NCI-H1417 treated with DMSO at 0.1 percent for 48 hours (cell line): ENCODE results near the gene RORB.
"Not testable (repeated sequence)": the region's sequence is repeated elsewhere in the genome, so short reads cannot be mapped to it uniquely, and the experiment has no call there.

Experiments used
- DNase-seq: peaks from one replicate; lab custom pipeline; 2025; lab: John Stamatoyannopoulos, UW

RORB gene

GRCh38 chr9:74513221-74513620 lies 16.1 kb downstream of the RORB start:
- DNase-seq = no peak

GRCh38 chr9:74517188-74517587 lies 20.1 kb downstream of the RORB start:
- no peak for DNase-seq

GRCh38 chr9:74519419-74519818 lies 22.3 kb downstream of the RORB start:
- no peak for DNase-seq

- no peak for DNase-seq
These were observed 23.9 kb downstream of the RORB start for GRCh38 chr9:74521009-74521408.

GRCh38 chr9:74524289-74524688 lies 27.2 kb downstream of the RORB start:
- no peak for DNase-seq

- DNase-seq = no peak
These were observed 29.1 kb downstream of the RORB start for GRCh38 chr9:74526215-74526614.

GRCh38 chr9:74527718-74528117 lies 30.6 kb downstream of the RORB start:
- DNase-seq = no peak

- no peak for DNase-seq
These were observed 31.1 kb downstream of the RORB start for GRCh38 chr9:74528207-74528606.

GRCh38 chr9:74530458-74530857 lies 33.3 kb downstream of the RORB start:
- not testable (repeated sequence) for DNase-seq

- DNase-seq = no peak
These were observed 36.1 kb downstream of the RORB start for GRCh38 chr9:74533253-74533652.

- DNase-seq = no peak
These were observed 37.7 kb downstream of the RORB start for GRCh38 chr9:74534841-74535240.

- DNase-seq = no peak
These were observed 46.0 kb downstream of the RORB start for GRCh38 chr9:74543145-74543544.

GRCh38 chr9:74551266-74551665 lies 54.1 kb downstream of the RORB start:
- DNase-seq = no peak

GRCh38 chr9:74554751-74555419 lies 57.8 kb downstream of the RORB start:
- no peak for DNase-seq

- DNase-seq = no peak
These were observed 58.4 kb downstream of the RORB start for GRCh38 chr9:74555565-74555964.

GRCh38 chr9:74556685-74557084 lies 59.5 kb downstream of the RORB start:
- no peak for DNase-seq

- DNase-seq = no peak
These were observed 60.4 kb downstream of the RORB start for GRCh38 chr9:74557571-74557970.

- DNase-seq = no peak
These were observed 65.5 kb downstream of the RORB start for GRCh38 chr9:74562611-74563010.

- DNase-seq = no peak
These were observed 73.9 kb downstream of the RORB start for GRCh38 chr9:74570879-74571512.

- DNase-seq = no peak
These were observed 76.6 kb downstream of the RORB start for GRCh38 chr9:74573640-74574191.

- no peak for DNase-seq
These were observed 79.0 kb downstream of the RORB start for GRCh38 chr9:74576176-74576575.

- no peak for DNase-seq
These were observed 80.8 kb downstream of the RORB start for GRCh38 chr9:74577956-74578355.

- DNase-seq = no peak
These were observed 92.4 kb downstream of the RORB start for GRCh38 chr9:74589576-74589975.

GRCh38 chr9:74595286-74595685 lies 98.2 kb downstream of the RORB start:
- DNase-seq = no peak
